Liver (tissue), 3 donors: ENCODE results near the gene DET1.

Experiments
- CTCF ChIP-seq: fragments of 150-350 bp; IDR thresholded peaks from 2 replicates; pipeline ENCODE4 v1.5.1; 2017; ENCODE audit warnings: improper control_type of control experiment, low read depth, low read length; ENCODE audit not compliant: missing input control
- SP1 ChIP-seq: IDR thresholded peaks from 2 replicates; pipeline ENCODE4 v1.6.1; 2018; ENCODE audit warnings: antibody characterized with exemption, mild to moderate bottlenecking
- donor health status: healthy.
- donor health status: healthy.

DNA sequence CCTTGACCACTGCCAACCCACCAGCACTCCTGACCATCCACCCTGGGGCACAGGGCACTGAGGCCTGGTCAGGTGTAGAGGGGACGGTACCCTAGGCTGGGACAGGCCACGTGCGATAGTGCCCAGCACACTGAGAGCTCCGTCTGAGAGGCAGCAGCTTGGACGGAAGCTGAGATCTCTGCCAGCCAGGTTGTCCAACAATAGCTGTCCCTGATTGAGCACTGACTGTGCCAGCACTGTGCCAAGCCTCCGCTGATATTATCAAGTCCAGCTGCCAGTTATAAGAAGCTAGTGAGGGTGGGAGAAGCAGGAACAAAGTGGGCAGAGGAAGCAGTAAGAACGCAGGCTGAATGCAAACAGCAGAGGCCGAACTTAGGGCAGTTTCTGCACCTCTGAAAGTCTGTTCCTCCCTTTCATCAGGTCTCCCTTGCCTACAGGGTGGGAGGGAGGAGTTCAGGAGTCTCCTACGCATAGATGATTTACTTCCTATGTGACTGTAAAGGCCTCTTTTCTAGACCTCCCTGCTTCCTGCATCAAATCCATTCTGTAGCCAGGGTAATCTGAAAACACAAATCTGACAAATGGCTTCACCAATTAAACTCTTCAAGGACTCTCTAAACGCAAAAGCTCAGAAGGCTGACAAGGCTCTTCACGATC, 49.2 kb downstream of the DET1 start:
- TF ChIP-seq SP1 (no peak), CTCF (no peak)
